NCI-H1436 (cell line): Measurements from ENCODE around the gene SPATA18.

Experiments
- DNase-seq: peaks from one replicate; lab custom pipeline; 2025; lab: John Stamatoyannopoulos, UW

SPATA18 gene, protein sequence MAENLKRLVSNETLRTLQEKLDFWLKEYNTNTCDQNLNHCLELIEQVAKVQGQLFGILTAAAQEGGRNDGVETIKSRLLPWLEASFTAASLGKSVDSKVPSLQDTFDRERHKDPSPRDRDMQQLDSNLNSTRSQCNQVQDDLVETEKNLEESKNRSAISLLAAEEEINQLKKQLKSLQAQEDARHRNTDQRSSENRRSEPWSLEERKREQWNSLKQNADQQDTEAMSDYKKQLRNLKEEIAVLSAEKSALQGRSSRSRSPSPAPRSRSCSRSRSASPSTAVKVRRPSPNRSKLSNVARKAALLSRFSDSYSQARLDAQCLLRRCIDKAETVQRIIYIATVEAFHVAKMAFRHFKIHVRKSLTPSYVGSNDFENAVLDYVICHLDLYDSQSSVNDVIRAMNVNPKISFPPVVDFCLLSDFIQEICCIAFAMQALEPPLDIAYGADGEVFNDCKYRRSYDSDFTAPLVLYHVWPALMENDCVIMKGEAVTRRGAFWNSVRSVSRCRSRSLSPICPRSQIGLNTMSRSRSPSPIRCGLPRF

DNA sequence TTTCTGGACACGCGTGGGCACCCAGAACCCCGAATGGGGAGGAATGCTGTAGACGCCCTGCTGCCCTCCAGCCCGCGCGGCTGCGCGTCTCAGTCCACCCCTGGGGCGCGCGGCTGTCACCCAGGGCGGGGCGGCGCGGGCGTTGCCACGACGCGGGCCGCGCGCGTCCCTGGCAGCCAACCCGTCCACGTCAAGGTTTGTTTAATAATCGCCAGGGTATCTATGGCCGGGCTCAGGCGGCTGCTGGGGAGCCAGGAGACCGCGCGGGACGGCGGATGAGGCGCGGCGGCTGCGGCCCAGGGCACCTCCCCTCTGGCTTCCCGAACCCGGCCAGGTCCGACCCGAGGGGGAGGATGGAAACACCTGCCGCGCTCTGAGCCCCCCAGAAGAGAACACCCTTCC, at the start of gene SPATA18:
SPATA18 (plus strand) TSS at position 92 of the 402 bp plus-strand sequence. CDS start 401 bp downstream, outside the sequence.
- DNase-seq, result no peak

DNA sequence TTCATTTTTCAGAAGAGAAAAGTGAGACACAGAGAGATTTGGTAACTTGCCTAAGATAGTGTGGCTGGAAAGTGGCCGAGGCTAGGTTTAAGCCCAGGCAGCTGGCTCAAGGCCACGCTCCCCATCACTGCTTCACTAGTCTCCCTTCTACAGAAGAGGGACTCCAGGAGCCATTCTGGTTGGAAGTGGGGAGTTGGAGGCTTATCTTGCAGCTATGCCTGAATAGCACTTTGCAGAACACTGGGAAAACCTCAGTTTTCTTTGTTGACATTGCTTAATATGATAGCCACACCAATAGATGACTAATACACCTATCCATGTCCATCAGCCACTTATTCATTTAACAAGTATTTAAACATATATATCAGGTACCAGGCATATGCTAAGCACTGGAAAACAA, 49.5 kb upstream of the SPATA18 start:
- DNase-seq, result no peak

DNA sequence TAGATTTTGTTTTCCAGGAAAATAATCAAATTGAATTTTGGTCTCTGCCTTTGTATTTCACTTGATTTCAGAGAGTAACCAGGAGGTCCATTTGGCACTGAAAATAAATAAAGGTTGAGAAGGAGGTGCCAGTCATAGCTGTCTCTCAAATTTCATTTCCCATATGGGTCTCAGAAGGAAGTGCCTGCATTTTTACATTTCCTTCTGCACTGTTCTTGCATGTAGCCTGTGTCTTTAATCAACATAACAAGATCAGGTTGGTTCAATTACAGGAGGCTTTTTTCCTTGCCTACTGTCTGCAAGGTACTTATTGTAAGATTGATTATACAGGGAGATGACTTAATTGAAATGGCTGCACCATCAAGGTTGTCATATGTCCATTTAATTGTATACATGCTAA, 46.7 kb upstream of the SPATA18 start:
- DNase-seq, result no peak

DNA sequence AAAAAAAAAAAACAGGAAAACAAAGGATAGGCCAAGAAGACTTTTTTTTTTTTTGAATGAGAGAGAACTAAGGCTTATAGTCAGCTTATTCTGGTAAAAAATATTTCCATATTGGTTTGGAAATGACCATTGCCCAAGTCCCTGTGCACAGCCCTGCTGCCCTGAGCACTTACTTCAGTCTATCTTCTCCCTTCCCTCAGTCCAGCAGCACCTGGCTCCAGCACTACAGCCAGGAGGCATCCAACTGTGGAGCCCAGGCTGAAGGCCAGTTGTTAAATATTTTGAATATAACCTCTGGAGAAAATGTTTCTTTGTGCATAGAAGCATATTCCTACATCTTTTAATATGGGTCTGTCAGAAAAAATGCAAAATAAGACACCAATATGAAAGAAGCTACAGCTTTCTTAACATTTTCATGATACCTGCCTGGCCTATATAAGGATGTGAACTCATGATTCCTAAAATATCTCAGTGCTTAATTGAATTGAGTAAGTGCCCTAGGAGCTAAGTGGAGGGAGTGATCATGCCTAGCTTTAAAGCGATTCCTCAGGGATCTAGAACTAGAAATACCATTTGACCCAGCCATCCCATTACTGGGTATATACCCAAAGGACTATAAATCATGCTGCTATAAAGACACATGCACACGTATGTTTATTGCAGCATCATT, 45.4 kb upstream of the SPATA18 start:
- DNase-seq, result no peak

GRCh38 chr4:52006887-52007286, 44.2 kb upstream of the SPATA18 start:
- no peak for DNase-seq

DNA sequence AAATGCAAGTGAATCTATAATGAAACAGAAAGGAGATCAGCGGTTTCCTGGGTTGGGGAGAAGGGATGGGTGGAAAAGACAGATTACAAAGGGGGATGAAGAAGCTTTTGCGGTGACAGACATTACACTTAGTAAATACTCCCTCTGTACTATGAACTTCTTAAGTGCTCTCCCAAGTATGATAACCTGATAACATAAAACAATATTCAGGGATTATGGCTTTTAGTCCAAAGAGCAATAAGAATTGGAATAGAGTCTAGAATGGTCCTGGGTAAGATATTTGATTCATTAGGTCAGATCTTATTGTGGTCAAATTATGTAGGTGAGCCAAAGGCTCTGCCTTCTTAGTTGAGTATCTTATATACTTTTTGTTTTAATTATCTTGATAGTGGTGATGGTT, 40.1 kb upstream of the SPATA18 start:
- no peak for DNase-seq

DNA sequence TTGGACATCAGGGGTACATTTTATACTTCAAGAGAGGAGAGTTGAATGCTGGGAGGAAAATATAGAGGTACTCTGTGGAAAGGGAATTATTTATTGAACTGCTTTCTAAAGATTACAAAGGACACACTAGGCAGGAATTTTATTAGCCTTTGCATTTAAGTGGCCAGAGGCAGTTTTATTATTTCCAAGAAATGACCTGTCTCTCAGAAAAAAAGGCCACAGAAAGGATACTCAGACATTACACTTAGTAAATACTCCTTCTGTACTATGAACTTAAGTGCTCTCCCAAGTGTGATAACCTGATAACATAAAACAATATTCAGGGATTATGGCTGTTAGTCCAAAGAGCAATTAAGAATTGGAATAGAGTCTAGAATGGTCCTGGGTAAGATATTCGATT, 38.5 kb upstream of the SPATA18 start:
- DNase-seq, result no peak

DNA sequence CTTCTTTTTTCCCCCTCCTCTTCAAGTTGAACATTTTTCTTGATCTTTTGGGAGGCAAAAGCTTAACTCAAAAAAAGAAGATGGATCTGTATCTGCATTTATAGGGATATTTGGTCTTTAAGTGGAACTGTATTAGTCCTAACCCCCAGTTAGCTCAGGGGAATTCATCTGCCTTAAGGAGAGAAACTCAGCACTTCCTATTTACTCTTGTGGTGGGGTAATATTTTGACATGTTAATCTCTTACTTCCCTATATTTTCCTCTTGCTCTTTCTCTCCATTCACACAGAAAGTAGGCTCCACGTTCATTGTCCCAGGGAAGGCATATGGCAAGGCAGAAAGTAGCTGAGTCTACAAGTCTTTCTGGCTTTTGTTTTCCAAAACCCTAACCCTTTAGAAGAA, 36.2 kb upstream of the SPATA18 start:
- DNase-seq, result no peak

DNA sequence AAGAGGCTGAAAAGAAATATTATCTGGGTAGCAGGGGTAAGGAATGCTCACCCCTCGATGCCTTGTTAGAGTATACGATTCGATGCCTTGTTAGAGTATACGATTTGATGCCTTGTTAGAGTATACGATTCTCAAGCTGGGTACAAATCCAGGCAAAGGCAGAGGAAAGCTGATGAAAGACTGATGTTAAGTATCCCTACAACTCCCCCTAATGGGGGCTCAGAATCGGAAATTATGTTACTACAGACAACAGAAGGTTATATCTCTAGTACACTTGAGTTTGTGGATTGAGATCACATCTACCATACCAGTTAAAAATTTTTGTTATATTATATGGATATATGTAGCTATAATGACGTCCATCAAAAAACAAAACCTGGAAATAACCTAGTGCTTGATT, 35.7 kb upstream of the SPATA18 start:
- DNase-seq, result no peak

DNA sequence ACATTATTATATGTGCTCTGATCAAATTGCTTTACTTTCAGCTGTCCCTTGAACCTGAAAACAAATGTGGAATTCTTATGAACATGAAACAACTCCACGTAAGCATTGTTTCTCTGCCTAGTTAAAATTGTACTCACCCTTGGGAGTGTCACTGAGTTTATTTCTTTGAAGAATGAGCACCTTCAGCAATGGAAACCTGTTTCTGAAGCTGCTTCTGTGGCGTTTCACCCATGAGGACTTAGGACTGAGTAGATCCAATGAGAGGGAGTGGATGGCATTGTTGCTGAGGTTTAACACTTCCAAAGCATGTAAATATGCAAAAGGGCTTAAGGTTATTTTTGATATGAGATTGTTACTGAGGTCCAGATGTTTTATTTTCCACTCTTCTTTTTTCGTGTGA, 34.1 kb upstream of the SPATA18 start:
- DNase-seq, result no peak

- DNase-seq, result no peak
These were observed 33.3 kb upstream of the SPATA18 start for GRCh38 chr4:52017814-52018213.

DNA sequence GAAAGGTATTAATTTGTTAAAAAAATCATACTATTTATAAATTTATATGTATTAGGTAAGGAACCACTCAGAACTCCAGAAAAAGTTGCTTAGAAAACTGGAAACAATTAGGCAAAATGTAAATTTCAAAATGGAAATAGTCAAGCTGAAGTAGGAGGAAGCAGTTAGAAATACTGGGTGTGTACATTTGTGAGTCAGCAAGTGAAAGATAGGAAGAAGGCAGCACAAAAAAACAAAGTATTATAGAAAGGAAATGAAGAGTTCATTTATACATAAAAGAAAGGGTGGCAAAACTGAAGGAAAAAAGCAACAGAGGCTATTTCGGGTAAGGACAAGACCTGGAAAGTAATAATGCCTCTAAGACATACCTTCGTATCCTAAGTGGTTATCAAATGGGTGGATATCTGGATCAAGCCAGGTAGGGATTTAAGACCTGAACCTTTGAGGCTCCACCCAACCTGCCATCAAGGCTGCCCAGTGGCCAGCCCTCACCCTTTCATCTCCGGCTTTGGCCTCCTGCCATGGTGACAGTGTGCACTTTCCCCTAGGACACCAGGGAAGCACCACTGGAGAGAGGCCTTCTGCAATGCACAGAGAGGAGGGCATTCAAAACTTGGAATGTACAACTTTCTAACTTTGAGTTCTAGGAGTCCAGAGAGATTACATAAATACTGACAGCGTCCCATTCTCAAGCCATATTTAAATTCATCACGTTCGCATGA, 31.0 kb upstream of the SPATA18 start, which contains the start of gene LRRC66:
LRRC66 (minus strand) TSS at position 428 of the 722 bp plus-strand sequence. CDS start 2,750 bp downstream, outside the sequence.
- DNase-seq, result no peak

DNA sequence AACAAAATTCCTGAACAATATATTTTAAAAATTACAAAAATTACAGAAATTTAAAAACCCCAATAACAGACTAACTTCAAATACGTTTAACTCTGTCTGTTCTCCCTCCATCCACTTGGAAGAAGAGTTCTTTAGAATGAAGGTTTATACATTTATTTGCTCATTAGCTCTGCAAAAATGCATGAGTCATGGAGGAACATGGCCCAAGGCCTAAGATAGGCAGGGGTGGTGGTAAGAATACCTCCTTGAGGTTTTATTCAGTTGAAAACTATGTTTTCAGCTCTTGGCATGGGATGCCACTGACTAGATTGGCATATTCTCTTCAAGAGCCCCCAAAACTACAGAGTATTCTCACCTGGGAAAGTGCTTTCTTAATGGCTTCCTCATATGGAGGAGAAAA, 22.1 kb upstream of the SPATA18 start:
- no peak for DNase-seq

GRCh38 chr4:52032005-52032404, 19.1 kb upstream of the SPATA18 start:
- DNase-seq, result no peak

- DNase-seq, result no peak
These were observed 15.9 kb upstream of the SPATA18 start for GRCh38 chr4:52035190-52035589.

DNA sequence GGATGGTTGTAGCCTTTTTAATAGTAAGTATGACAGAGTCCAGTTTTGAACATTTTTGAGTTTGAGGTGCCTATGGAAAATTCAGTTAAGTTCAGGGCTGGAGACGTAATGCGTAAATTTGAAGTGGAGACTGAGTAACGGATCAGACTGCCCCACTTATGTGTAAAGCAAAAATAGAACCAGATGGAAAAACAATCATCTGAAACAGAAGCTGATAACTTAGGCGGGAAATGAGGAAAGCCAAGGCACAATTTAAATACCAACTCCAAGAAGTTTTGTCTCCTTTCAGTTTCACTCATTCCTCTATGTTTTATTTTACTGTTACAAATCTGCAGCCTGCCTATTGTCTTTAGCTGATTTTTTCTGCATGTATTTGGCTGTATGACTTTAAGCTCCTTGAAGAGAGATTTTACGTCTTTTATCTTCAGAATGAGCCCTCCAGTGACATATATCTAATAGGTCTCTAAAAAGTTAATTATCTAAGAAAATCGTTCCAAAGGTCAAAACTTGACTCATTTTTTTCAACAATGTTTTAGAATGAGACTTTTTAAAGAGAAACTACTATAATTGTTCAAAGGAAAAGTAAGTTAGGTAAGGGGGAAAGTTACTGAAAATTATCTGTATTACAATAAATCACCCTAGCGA, 14.1 kb upstream of the SPATA18 start:
- DNase-seq, result no peak

- DNase-seq, result peak; percentile 27
These were observed 13.4 kb upstream of the SPATA18 start for GRCh38 chr4:52037689-52038102.

DNA sequence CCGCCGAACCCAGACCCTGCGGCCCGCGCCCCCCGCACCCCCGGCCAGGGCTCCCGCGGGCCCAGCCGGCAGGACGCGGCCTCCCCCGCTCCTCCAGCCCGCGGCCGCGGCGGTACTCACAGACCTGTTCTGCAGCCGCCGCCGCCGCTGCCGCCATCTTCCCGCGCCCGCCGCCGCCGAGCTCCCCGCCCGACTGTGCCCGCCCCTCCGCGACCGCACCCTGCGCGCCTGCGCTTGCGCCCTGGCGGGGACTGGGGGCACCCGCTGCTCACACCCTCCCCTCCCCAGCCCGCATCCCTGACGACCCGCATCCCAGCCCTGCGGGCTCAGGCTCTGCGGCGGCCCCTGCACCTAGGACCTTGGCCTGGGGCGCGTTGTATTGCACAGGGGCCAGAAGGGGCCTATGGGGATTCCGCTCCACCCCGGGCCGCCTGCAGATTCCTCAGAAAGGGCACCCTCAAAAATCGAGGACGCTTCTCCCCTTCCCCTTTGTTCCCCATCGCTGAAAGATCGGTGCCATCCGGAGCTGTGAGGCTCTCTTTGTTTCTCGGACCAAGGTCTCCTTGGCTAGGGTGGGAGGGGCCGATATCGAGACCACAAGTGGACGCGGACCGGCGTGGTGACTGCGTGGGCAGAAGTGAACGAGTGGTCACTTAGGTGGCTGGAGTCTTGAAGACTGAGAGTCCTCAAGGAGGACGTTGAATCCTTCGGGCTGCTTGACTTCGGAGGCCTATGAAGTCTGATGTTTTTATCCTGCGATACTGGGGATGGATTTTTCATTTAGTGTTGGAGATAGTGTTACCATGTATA, 12.8 kb upstream of the SPATA18 start, which contains the start of gene SGCB:
SGCB (minus strand) TSS at position 197 of the 810 bp plus-strand sequence; CDS start at position 157, 40 bp downstream.
- DNase-seq, result peak; percentile 39

GRCh38 chr4:52045028-52045427, 6.1 kb upstream of the SPATA18 start:
- DNase-seq, result no peak

DNA sequence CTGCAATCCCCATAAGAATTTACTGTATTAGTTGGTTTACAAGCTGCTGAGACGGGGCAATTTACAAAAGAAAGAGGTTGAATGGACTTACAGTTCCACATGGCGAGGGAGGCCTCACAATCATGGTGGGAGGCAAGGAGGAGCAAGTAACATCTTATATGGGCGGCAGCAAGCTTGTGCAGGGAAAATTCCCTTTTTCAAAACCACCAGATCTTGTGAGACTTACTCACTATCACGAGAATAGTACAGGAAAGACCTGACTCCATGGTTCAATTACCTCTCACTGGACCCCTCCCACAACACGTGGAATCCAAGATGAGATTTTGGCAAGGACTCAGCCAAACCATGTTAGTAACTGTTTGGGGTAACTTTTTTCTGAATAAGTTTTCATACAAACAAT, 1.8 kb upstream of the SPATA18 start:
- no peak for DNase-seq
